ENCODE measurements around the gene FAM221A. TPM values are rescaled to one million over a fixed set of nuclear protein-coding genes. Genes with fewer than 3 reads are reported as not detected.

FAM221A gene
- total and polyA plus RNA-seq, 9 of the 15 experiments (the other 6 are each of a cell fraction or from before 2014, with no cell fraction given) = not detected

DNA sequence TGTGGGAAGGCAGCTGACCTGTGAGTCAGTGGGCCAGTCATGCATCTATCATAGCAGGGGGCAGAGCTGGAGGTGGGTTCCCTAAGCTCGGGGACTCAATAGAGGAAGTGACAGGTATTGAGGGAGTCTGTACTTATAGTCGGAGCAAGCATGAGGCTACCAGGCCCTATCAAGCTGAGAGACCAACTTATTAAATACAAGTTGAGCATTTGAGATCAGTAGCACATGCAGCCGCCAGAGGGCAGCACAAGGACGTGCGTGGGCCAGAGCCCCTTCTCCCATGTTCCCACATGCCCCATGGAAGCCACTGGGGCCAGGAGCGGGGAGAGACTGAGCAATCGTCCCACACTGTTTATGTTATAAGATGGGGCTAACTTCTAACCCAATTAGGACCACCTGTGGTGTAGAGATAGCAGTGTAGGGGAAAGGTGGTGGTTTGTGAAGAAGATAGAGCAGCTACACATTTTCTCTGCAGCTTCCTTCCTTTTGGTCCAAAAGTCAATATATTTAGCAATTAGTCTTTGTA, 17.0 kb downstream of the FAM221A start (continued):
- TF ChIP-seq, protein P1, sequence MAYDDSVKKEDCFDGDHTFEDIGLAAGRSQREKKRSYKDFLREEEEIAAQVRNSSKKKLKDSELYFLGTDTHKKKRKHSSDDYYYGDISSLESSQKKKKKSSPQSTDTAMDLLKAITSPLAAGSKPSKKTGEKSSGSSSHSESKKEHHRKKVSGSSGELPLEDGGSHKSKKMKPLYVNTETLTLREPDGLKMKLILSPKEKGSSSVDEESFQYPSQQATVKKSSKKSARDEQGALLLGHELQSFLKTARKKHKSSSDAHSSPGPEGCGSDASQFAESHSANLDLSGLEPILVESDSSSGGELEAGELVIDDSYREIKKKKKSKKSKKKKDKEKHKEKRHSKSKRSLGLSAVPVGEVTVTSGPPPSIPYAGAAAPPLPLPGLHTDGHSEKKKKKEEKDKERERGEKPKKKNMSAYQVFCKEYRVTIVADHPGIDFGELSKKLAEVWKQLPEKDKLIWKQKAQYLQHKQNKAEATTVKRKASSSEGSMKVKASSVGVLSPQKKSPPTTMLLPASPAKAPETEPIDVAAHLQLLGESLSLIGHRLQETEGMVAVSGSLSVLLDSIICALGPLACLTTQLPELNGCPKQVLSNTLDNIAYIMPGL (CRISPR knock-in tag; IDR thresholded peaks at IDR 0.05) = no peak
- TF ChIP-seq KAT8 (IDR thresholded peaks at IDR 0.05; ENCODE audit: low read depth) (no peak), ZNF197 (CRISPR knock-in tag; IDR thresholded peaks at IDR 0.05; ENCODE audit: low read depth) (no peak), THRAP3 (IDR thresholded peaks at IDR 0.05; ENCODE audit: borderline replicate concordance) (no peak), GTF2F1 (IDR thresholded peaks at IDR 0.05; ENCODE audit: low read depth, low read length) (no peak), TCF3 (CRISPR knock-in tag; IDR thresholded peaks at IDR 0.05) (peak; percentile 59), ZZZ3 (IDR thresholded peaks at IDR 0.05) (no peak), RBM34 (IDR thresholded peaks at IDR 0.05; ENCODE audit: borderline replicate concordance, insufficient read depth, low read length) (no peak), MEF2D (tag; conservative IDR thresholded peaks at IDR 0.05; ENCODE audit: low read depth) (no peak), IRF2 (CRISPR knock-in tag; IDR thresholded peaks at IDR 0.05) (no peak)
- TF ChIP-seq, protein P2, sequence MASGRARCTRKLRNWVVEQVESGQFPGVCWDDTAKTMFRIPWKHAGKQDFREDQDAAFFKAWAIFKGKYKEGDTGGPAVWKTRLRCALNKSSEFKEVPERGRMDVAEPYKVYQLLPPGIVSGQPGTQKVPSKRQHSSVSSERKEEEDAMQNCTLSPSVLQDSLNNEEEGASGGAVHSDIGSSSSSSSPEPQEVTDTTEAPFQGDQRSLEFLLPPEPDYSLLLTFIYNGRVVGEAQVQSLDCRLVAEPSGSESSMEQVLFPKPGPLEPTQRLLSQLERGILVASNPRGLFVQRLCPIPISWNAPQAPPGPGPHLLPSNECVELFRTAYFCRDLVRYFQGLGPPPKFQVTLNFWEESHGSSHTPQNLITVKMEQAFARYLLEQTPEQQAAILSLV (tag; IDR thresholded peaks at IDR 0.05) = no peak
- TF ChIP-seq, protein P3, sequence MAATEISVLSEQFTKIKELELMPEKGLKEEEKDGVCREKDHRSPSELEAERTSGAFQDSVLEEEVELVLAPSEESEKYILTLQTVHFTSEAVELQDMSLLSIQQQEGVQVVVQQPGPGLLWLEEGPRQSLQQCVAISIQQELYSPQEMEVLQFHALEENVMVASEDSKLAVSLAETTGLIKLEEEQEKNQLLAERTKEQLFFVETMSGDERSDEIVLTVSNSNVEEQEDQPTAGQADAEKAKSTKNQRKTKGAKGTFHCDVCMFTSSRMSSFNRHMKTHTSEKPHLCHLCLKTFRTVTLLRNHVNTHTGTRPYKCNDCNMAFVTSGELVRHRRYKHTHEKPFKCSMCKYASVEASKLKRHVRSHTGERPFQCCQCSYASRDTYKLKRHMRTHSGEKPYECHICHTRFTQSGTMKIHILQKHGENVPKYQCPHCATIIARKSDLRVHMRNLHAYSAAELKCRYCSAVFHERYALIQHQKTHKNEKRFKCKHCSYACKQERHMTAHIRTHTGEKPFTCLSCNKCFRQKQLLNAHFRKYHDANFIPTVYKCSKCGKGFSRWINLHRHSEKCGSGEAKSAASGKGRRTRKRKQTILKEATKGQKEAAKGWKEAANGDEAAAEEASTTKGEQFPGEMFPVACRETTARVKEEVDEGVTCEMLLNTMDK (IDR thresholded peaks at IDR 0.05; ENCODE audit: borderline replicate concordance, insufficient read depth, low read depth, low read length, poor library complexity, severe bottlenecking) = peak; percentile 46
- TF ChIP-seq, protein P4, sequence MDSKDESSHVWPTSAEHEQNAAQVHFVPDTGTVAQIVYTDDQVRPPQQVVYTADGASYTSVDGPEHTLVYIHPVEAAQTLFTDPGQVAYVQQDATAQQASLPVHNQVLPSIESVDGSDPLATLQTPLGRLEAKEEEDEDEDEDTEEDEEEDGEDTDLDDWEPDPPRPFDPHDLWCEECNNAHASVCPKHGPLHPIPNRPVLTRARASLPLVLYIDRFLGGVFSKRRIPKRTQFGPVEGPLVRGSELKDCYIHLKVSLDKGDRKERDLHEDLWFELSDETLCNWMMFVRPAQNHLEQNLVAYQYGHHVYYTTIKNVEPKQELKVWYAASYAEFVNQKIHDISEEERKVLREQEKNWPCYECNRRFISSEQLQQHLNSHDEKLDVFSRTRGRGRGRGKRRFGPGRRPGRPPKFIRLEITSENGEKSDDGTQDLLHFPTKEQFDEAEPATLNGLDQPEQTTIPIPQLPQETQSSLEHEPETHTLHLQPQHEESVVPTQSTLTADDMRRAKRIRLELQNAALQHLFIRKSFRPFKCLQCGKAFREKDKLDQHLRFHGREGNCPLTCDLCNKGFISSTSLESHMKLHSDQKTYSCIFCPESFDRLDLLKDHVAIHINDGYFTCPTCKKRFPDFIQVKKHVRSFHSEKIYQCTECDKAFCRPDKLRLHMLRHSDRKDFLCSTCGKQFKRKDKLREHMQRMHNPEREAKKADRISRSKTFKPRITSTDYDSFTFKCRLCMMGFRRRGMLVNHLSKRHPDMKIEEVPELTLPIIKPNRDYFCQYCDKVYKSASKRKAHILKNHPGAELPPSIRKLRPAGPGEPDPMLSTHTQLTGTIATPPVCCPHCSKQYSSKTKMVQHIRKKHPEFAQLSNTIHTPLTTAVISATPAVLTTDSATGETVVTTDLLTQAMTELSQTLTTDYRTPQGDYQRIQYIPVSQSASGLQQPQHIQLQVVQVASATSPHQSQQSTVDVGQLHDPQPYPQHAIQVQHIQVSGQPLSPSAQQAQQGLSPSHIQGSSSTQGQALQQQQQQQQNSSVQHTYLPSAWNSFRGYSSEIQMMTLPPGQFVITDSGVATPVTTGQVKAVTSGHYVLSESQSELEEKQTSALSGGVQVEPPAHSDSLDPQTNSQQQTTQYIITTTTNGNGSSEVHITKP (IDR thresholded peaks at IDR 0.05; ENCODE audit: partially characterized antibody) = no peak
- TF ChIP-seq, protein P5, sequence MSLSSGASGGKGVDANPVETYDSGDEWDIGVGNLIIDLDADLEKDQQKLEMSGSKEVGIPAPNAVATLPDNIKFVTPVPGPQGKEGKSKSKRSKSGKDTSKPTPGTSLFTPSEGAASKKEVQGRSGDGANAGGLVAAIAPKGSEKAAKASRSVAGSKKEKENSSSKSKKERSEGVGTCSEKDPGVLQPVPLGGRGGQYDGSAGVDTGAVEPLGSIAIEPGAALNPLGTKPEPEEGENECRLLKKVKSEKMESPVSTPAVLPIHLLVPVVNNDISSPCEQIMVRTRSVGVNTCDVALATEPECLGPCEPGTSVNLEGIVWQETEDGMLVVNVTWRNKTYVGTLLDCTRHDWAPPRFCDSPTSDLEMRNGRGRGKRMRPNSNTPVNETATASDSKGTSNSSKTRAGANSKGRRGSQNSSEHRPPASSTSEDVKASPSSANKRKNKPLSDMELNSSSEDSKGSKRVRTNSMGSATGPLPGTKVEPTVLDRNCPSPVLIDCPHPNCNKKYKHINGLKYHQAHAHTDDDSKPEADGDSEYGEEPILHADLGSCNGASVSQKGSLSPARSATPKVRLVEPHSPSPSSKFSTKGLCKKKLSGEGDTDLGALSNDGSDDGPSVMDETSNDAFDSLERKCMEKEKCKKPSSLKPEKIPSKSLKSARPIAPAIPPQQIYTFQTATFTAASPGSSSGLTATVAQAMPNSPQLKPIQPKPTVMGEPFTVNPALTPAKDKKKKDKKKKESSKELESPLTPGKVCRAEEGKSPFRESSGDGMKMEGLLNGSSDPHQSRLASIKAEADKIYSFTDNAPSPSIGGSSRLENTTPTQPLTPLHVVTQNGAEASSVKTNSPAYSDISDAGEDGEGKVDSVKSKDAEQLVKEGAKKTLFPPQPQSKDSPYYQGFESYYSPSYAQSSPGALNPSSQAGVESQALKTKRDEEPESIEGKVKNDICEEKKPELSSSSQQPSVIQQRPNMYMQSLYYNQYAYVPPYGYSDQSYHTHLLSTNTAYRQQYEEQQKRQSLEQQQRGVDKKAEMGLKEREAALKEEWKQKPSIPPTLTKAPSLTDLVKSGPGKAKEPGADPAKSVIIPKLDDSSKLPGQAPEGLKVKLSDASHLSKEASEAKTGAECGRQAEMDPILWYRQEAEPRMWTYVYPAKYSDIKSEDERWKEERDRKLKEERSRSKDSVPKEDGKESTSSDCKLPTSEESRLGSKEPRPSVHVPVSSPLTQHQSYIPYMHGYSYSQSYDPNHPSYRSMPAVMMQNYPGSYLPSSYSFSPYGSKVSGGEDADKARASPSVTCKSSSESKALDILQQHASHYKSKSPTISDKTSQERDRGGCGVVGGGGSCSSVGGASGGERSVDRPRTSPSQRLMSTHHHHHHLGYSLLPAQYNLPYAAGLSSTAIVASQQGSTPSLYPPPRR (CRISPR knock-in tag; IDR thresholded peaks at IDR 0.05; ENCODE audit: borderline replicate concordance) = no peak

All from K562 (cell line).